Activated T-helper 1 cell treated with anti-CD3 and anti-CD28 coated beads, Interleukin-12 subunit alpha, Interleukin-12 subunit beta, Interleukin-2, Interleukin-4 antibody, amounts not matched to agents 30 ng/mL and 10 ng/mL and 1 ng/mL, durations not matched to agents 14 hours and 24 hours and 36 hours (primary cell): ENCODE results near the gene COL25A1. TPM values are rescaled to one million over a fixed set of nuclear protein-coding genes. Genes with fewer than 3 reads are reported as not detected.
A peak's percentile ranks its signal among the peaks of the same experiment; 100 is the strongest.
"Not testable (repeated sequence)": the region's sequence is repeated elsewhere in the genome, so short reads cannot be mapped to it uniquely, and the experiment has no call there.

Experiments used
- DNase-seq: peaks from one replicate; pipeline ENCODE4 v3.0.0; 2021; ENCODE audit warnings: low spot score
- H3K27ac Mint-ChIP-seq: one replicate; pipeline ENCODE4 v1.8.0; 2021; ENCODE audit warnings: mild to moderate bottlenecking, mixed read lengths
- H3K27me3 Mint-ChIP-seq: one replicate; pipeline ENCODE4 v1.8.0; 2022; ENCODE audit warnings: mild to moderate bottlenecking, moderate library complexity, mixed read lengths; ENCODE audit not compliant: insufficient read depth
- H3K36me3 Mint-ChIP-seq: one replicate; pipeline ENCODE4 v1.8.0; 2021; ENCODE audit warnings: low read depth, mixed read lengths
- H3K4me1 Mint-ChIP-seq: one replicate; pipeline ENCODE4 v1.8.0; 2021; ENCODE audit warnings: low read depth, mixed read lengths
- H3K4me3 Mint-ChIP-seq: one replicate; pipeline ENCODE4 v1.8.0; 2021; ENCODE audit warnings: mild to moderate bottlenecking, moderate library complexity, mixed read lengths
- H3K9me3 Mint-ChIP-seq: one replicate; pipeline ENCODE4 v1.8.0; 2021; ENCODE audit warnings: mixed read lengths
- intact Hi-C: fragments of 100-400 bp; cut with micrococcal nuclease; formaldehyde crosslinking; loops from one replicate; pipeline ENCODE4 v1.15.1; 2024
- total RNA-seq: library from RNA; stranded (reverse); gene quantifications from 2 replicates; pipeline ENCODE4 v1.2.3, GENCODE V29; 2022

Gene COL25A1
- total RNA-seq, 1 donor from 2014 or later: not detected

- H3K4me1 Mint-ChIP-seq, H3K27ac Mint-ChIP-seq, H3K9me3 Mint-ChIP-seq, H3K27me3 Mint-ChIP-seq, H3K36me3 Mint-ChIP-seq, intact Hi-C loops, DNase-seq, H3K4me3 Mint-ChIP-seq: not testable (repeated sequence)
Measured at GRCh38 chr4:109076709-109077108, 225.7 kb downstream of the COL25A1 start.

- Mint-ChIP-seq H3K27ac (no peak overlapping the region), H3K36me3 (no peaks in the 10 kb centered on the region), H3K4me3 (no peak overlapping the region), H3K4me1 (no peaks in the 10 kb centered on the region), H3K9me3 (peaks cover 4% of the 10 kb centered on the region), H3K27me3 (peaks cover 8% of the 10 kb centered on the region)
- intact Hi-C loops: no loop called here
- no peak for DNase-seq
Measured at GRCh38 chr4:109075621-109076020, 226.8 kb downstream of the COL25A1 start.

- H3K9me3 Mint-ChIP-seq: peaks cover 4% of the 10 kb centered on the region
- peaks cover 11% of the 10 kb centered on the region for H3K27me3 Mint-ChIP-seq
- no peaks in the 10 kb centered on the region for H3K36me3 Mint-ChIP-seq
- no peak overlapping the region for H3K27ac Mint-ChIP-seq
- no peaks in the 10 kb centered on the region for H3K4me1 Mint-ChIP-seq
- no peak for DNase-seq
- no peak overlapping the region for H3K4me3 Mint-ChIP-seq
- intact Hi-C loops: no loop called here
Measured at GRCh38 chr4:109072595-109072994, 229.9 kb downstream of the COL25A1 start.

GRCh38 chr4:109070677-109071076, 231.8 kb downstream of the COL25A1 start:
- H3K36me3 Mint-ChIP-seq, H3K4me1 Mint-ChIP-seq, DNase-seq, H3K27ac Mint-ChIP-seq, H3K9me3 Mint-ChIP-seq, intact Hi-C loops, H3K4me3 Mint-ChIP-seq: not testable (repeated sequence)
- H3K27me3 Mint-ChIP-seq: peaks cover 11% of the 10 kb centered on the region

GRCh38 chr4:109067508-109068235, 234.8 kb downstream of the COL25A1 start:
- H3K4me3 Mint-ChIP-seq: no peak overlapping the region
- intact Hi-C loops: no loop called here

GRCh38 chr4:109065006-109065405, 237.5 kb downstream of the COL25A1 start:
- Mint-ChIP-seq H3K4me1 (no peaks in the 10 kb centered on the region), H3K27ac (no peak overlapping the region), H3K27me3 (peaks cover 13% of the 10 kb centered on the region), H3K4me3 (no peak overlapping the region), H3K9me3 (no peaks in the 10 kb centered on the region), H3K36me3 (no peaks in the 10 kb centered on the region)
- intact Hi-C loops: no loop called here
- no peak for DNase-seq

More at GRCh38 chr4:109067508-109068235, 234.8 kb downstream of the COL25A1 start:
- DNase-seq: no peak
- H3K27me3 Mint-ChIP-seq: peaks cover 8% of the 10 kb centered on the region
- peaks cover under 1% of the 10 kb centered on the region for H3K9me3 Mint-ChIP-seq
- no peaks in the 10 kb centered on the region for H3K36me3 Mint-ChIP-seq
- no peaks in the 10 kb centered on the region for H3K4me1 Mint-ChIP-seq
- H3K27ac Mint-ChIP-seq: no peak overlapping the region

- peaks cover 7% of the 10 kb centered on the region for H3K27me3 Mint-ChIP-seq
- no peak for DNase-seq
- intact Hi-C loops: no loop called here
Measured at GRCh38 chr4:109053257-109053656, 249.2 kb downstream of the COL25A1 start.

GRCh38 chr4:109052821-109053220, 249.6 kb downstream of the COL25A1 start:
- intact Hi-C loops: no loop called here
- Mint-ChIP-seq H3K27ac (no peak overlapping the region), H3K36me3 (no peaks in the 10 kb centered on the region), H3K27me3 (peaks cover 7% of the 10 kb centered on the region), H3K4me3 (no peak overlapping the region), H3K9me3 (no peaks in the 10 kb centered on the region), H3K4me1 (no peaks in the 10 kb centered on the region)
- no peak for DNase-seq

More at GRCh38 chr4:109053257-109053656, 249.2 kb downstream of the COL25A1 start:
- Mint-ChIP-seq H3K9me3 (no peaks in the 10 kb centered on the region), H3K4me3 (no peak overlapping the region), H3K36me3 (no peaks in the 10 kb centered on the region), H3K4me1 (no peaks in the 10 kb centered on the region), H3K27ac (no peak overlapping the region)

GRCh38 chr4:109051054-109051453, 251.4 kb downstream of the COL25A1 start:
- Mint-ChIP-seq H3K36me3 (no peaks in the 10 kb centered on the region), H3K27me3 (peaks cover 1% of the 10 kb centered on the region), H3K9me3 (no peaks in the 10 kb centered on the region), H3K27ac (no peak overlapping the region), H3K4me3 (no peak overlapping the region), H3K4me1 (peaks cover 8% of the 10 kb centered on the region)
- DNase-seq: no peak
- intact Hi-C loops: no loop called here

- Mint-ChIP-seq H3K36me3 (no peaks in the 10 kb centered on the region), H3K9me3 (no peaks in the 10 kb centered on the region), H3K27me3 (peaks cover 1% of the 10 kb centered on the region), H3K4me3 (no peak overlapping the region), H3K27ac (no peak overlapping the region), H3K4me1 (peaks cover 8% of the 10 kb centered on the region)
- DNase-seq: no peak
- intact Hi-C loops: no loop called here
Measured at GRCh38 chr4:109049926-109050325, 252.5 kb downstream of the COL25A1 start.

- H3K27ac Mint-ChIP-seq: no peak overlapping the region
- peak overlapping the region; percentile 8 for H3K4me3 Mint-ChIP-seq
- intact Hi-C loops: no loop called here
- no peaks in the 10 kb centered on the region for H3K9me3 Mint-ChIP-seq
- H3K36me3 Mint-ChIP-seq: no peaks in the 10 kb centered on the region
- H3K27me3 Mint-ChIP-seq: peaks cover 1% of the 10 kb centered on the region
- H3K4me1 Mint-ChIP-seq: peaks cover 8% of the 10 kb centered on the region
- no peak for DNase-seq
Measured at GRCh38 chr4:109046471-109047201, 255.8 kb downstream of the COL25A1 start.

GRCh38 chr4:109044431-109044830, 258.0 kb downstream of the COL25A1 start:
- H3K9me3 Mint-ChIP-seq: no peaks in the 10 kb centered on the region
- no peak for DNase-seq
- peaks cover 1% of the 10 kb centered on the region for H3K27me3 Mint-ChIP-seq
- intact Hi-C loops: no loop called here
- H3K4me1 Mint-ChIP-seq: peaks cover 8% of the 10 kb centered on the region
- H3K4me3 Mint-ChIP-seq: no peak overlapping the region
- H3K27ac Mint-ChIP-seq: no peak overlapping the region
- H3K36me3 Mint-ChIP-seq: no peaks in the 10 kb centered on the region

- intact Hi-C loops: no loop called here
- peaks cover 8% of the 10 kb centered on the region for H3K4me1 Mint-ChIP-seq
- H3K36me3 Mint-ChIP-seq: no peaks in the 10 kb centered on the region
- peaks cover 4% of the 10 kb centered on the region for H3K27me3 Mint-ChIP-seq
- no peak overlapping the region for H3K4me3 Mint-ChIP-seq
- H3K9me3 Mint-ChIP-seq: no peaks in the 10 kb centered on the region
- no peak overlapping the region for H3K27ac Mint-ChIP-seq
- DNase-seq: no peak
Measured at GRCh38 chr4:109043286-109043685, 259.2 kb downstream of the COL25A1 start.
